Naive B cell (primary cell): Measurements from ENCODE around the gene MYH15. TPM values are rescaled to one million over a fixed set of nuclear protein-coding genes. Genes with fewer than 3 reads are reported as not detected.
A peak's percentile ranks its signal among the peaks of the same experiment; 100 is the strongest.

ENCODE experiments used
- ATAC-seq, 2 donors: fragments of 150-1000 bp; cut with Tn5 transposase; 2 replicates each; pipeline ENCODE4 v1.10.0; 2021; ENCODE audit warnings: low read depth in 2 of 2, mild to moderate bottlenecking in 2 of 2, moderate library complexity in 2 of 2
- DNase-seq: peaks from one replicate; pipeline ENCODE4 v3.0.0; 2022
- H3K27ac Mint-ChIP-seq, 6 donors: one replicate each; pipeline ENCODE4 v1.8.0; 2020 to 2022; ENCODE audit warnings: mild to moderate bottlenecking in 6 of 6, mixed read lengths in 6 of 6, moderate library complexity in 5 of 6, inconsistent platforms in 2 of 6
- H3K27me3 Mint-ChIP-seq, 3 donors: one replicate each; pipeline ENCODE4 v1.8.0; 2021 to 2022; ENCODE audit warnings: mixed read lengths in 3 of 3, mild to moderate bottlenecking in 1 of 3
- H3K36me3 Mint-ChIP-seq, 2 donors: one replicate each; pipeline ENCODE4 v1.8.0; 2020 to 2022; ENCODE audit warnings: mixed read lengths in 2 of 2, inconsistent platforms in 1 of 2, mild to moderate bottlenecking in 1 of 2
- H3K4me1 Mint-ChIP-seq, 3 donors: one replicate each; pipeline ENCODE4 v1.8.0; 2020 to 2022; ENCODE audit warnings: mixed read lengths in 3 of 3, inconsistent platforms in 1 of 3, mild to moderate bottlenecking in 1 of 3, moderate library complexity in 1 of 3
- H3K4me3 Mint-ChIP-seq, 8 donors: one replicate each; pipeline ENCODE4 v1.8.0; 2020 to 2022; ENCODE audit warnings: mild to moderate bottlenecking in 8 of 8, mixed read lengths in 8 of 8, moderate library complexity in 8 of 8, inconsistent platforms in 2 of 8
- H3K9me3 Mint-ChIP-seq, 7 donors: one replicate each; pipeline ENCODE4 v1.8.0; 2020 to 2022; ENCODE audit warnings: mixed read lengths in 7 of 7, mild to moderate bottlenecking in 5 of 7, inconsistent platforms in 2 of 7, moderate library complexity in 1 of 7
- polyA plus RNA-seq, 6 donors: library from polyadenylated mRNA; unstranded; fragments of 300-500 nt; fragmentation: Illumina TruSeq; gene quantifications; one replicate each; pipeline ENCODE4 v1.2.3, GENCODE V29; 2021; ENCODE audit warnings: low read depth in 6 of 6

The MYH15 gene
- polyA plus RNA-seq, 6 donors from 2014 or later, result 0.05 to 0.06 TPM; not detected in 4

- peaks cover 2 to 6% (median 4%) of the 10 kb centered on the region in 3 donors for H3K4me1 Mint-ChIP-seq
- no peak for ATAC-seq
- H3K4me3 Mint-ChIP-seq, result no peak overlapping the region
- no peaks in the 10 kb centered on the region for H3K27me3 Mint-ChIP-seq
- DNase-seq, result no peak
- H3K9me3 Mint-ChIP-seq, result peaks cover 0 to 3% (median 0%) of the 10 kb centered on the region in 7 donors
- no peak overlapping the region for H3K27ac Mint-ChIP-seq
- H3K36me3 Mint-ChIP-seq, result peaks cover 0 to under 1% of the 10 kb centered on the region in 2 donors
Observed at GRCh38 chr3:108416111-108416869, 94.1 kb downstream of the MYH15 start.

GRCh38 chr3:108415661-108416060, 94.7 kb downstream of the MYH15 start:
- ATAC-seq, result no peak
- Mint-ChIP-seq H3K4me3 (no peak overlapping the region), H3K36me3 (no peaks in the 10 kb centered on the region), H3K9me3 (peaks cover 0 to 3% (median 0%) of the 10 kb centered on the region in 7 donors), H3K27ac (peak overlapping the region in 1 of 6 donors; percentile 4), H3K4me1 (peaks cover 2 to 6% (median 4%) of the 10 kb centered on the region in 3 donors), H3K27me3 (no peaks in the 10 kb centered on the region)
- DNase-seq, result no peak

GRCh38 chr3:108414007-108414406, 96.4 kb downstream of the MYH15 start:
- no peak overlapping the region for H3K4me3 Mint-ChIP-seq
- H3K4me1 Mint-ChIP-seq, result peaks cover 0 to 6% (median 5%) of the 10 kb centered on the region in 3 donors
- no peak for DNase-seq
- H3K27me3 Mint-ChIP-seq, result no peaks in the 10 kb centered on the region
- no peaks in the 10 kb centered on the region for H3K9me3 Mint-ChIP-seq
- no peak for ATAC-seq
- H3K27ac Mint-ChIP-seq, result peak overlapping the region in 2 of 6 donors; percentile 40
- no peaks in the 10 kb centered on the region for H3K36me3 Mint-ChIP-seq

- Mint-ChIP-seq H3K9me3 (peaks cover 0 to 2% (median 0%) of the 10 kb centered on the region in 7 donors), H3K27me3 (no peaks in the 10 kb centered on the region), H3K36me3 (no peaks in the 10 kb centered on the region), H3K4me3 (no peak overlapping the region), H3K4me1 (peaks cover 11 to 24% (median 22%) of the 10 kb centered on the region in 3 donors), H3K27ac (no peak overlapping the region)
- no peak for DNase-seq
- no peak for ATAC-seq
Observed at GRCh38 chr3:108412121-108412750, 98.2 kb downstream of the MYH15 start.

- no peak for ATAC-seq
- no peak for DNase-seq
- peaks cover 0 to 2% (median 0%) of the 10 kb centered on the region in 7 donors for H3K9me3 Mint-ChIP-seq
- H3K27me3 Mint-ChIP-seq, result no peaks in the 10 kb centered on the region
- no peak overlapping the region for H3K27ac Mint-ChIP-seq
- H3K36me3 Mint-ChIP-seq, result no peaks in the 10 kb centered on the region
- peaks cover 20 to 34% (median 33%) of the 10 kb centered on the region in 3 donors for H3K4me1 Mint-ChIP-seq
- H3K4me3 Mint-ChIP-seq, result no peak overlapping the region
Observed at GRCh38 chr3:108410531-108410984, 99.8 kb downstream of the MYH15 start.

GRCh38 chr3:108409800-108410178, 100.6 kb downstream of the MYH15 start:
- Mint-ChIP-seq H3K9me3 (peaks cover 0 to 2% (median 0%) of the 10 kb centered on the region in 7 donors), H3K4me1 (peaks cover 20 to 34% (median 33%) of the 10 kb centered on the region in 3 donors), H3K36me3 (no peaks in the 10 kb centered on the region), H3K4me3 (no peak overlapping the region), H3K27ac (no peak overlapping the region), H3K27me3 (no peaks in the 10 kb centered on the region)
- no peak for ATAC-seq
- DNase-seq, result no peak

- DNase-seq, result no peak
- H3K4me1 Mint-ChIP-seq, result peaks cover 20 to 34% (median 33%) of the 10 kb centered on the region in 3 donors
- peak overlapping the region in 2 of 8 donors; percentile 15 to 30 for H3K4me3 Mint-ChIP-seq
- ATAC-seq, result no peak
- peaks cover 0 to 2% (median 0%) of the 10 kb centered on the region in 7 donors for H3K9me3 Mint-ChIP-seq
- no peaks in the 10 kb centered on the region for H3K36me3 Mint-ChIP-seq
- peak overlapping the region in 5 of 6 donors; percentile 20 to 87 (median 39) for H3K27ac Mint-ChIP-seq
- H3K27me3 Mint-ChIP-seq, result no peaks in the 10 kb centered on the region
Observed at GRCh38 chr3:108408883-108409799, 101.3 kb downstream of the MYH15 start.

GRCh38 chr3:108407886-108408285, 102.5 kb downstream of the MYH15 start:
- no peaks in the 10 kb centered on the region for H3K36me3 Mint-ChIP-seq
- peaks cover 20 to 39% (median 33%) of the 10 kb centered on the region in 3 donors for H3K4me1 Mint-ChIP-seq
- DNase-seq, result peak; percentile 27
- no peaks in the 10 kb centered on the region for H3K27me3 Mint-ChIP-seq
- peak overlapping the region in 7 of 8 donors; percentile 1 to 62 (median 24) for H3K4me3 Mint-ChIP-seq
- peak overlapping the region in 4 of 6 donors; percentile 5 to 90 (median 82) for H3K27ac Mint-ChIP-seq
- peaks cover 0 to 2% (median 0%) of the 10 kb centered on the region in 7 donors for H3K9me3 Mint-ChIP-seq
- ATAC-seq, result peak; percentile 89 to 92

GRCh38 chr3:108406661-108407206, 103.7 kb downstream of the MYH15 start:
- H3K27me3 Mint-ChIP-seq, result no peaks in the 10 kb centered on the region
- peaks cover 20 to 33% (median 31%) of the 10 kb centered on the region in 3 donors for H3K4me1 Mint-ChIP-seq
- ATAC-seq, result peak; percentile 65 to 78
- H3K27ac Mint-ChIP-seq, result peak overlapping the region in 3 of 6 donors; percentile 86 to 88 (median 87)
- H3K4me3 Mint-ChIP-seq, result peak overlapping the region in 2 of 8 donors; percentile 10 to 41
- H3K36me3 Mint-ChIP-seq, result no peaks in the 10 kb centered on the region
- no peak for DNase-seq
- H3K9me3 Mint-ChIP-seq, result peaks cover 0 to 2% (median 0%) of the 10 kb centered on the region in 7 donors

GRCh38 chr3:108406063-108406660, 104.2 kb downstream of the MYH15 start:
- DNase-seq, result no peak
- Mint-ChIP-seq H3K9me3 (peaks cover 0 to 2% (median 0%) of the 10 kb centered on the region in 7 donors), H3K4me3 (no peak overlapping the region), H3K36me3 (no peaks in the 10 kb centered on the region), H3K27ac (peak overlapping the region in 2 of 6 donors; percentile 87 to 88), H3K4me1 (peaks cover 20 to 33% (median 31%) of the 10 kb centered on the region in 3 donors), H3K27me3 (no peaks in the 10 kb centered on the region)
- ATAC-seq, result peak in 1 of 2 donors; percentile 3

- Mint-ChIP-seq H3K36me3 (peaks cover 8 to 9% of the 10 kb centered on the region in 2 donors), H3K27ac (no peak overlapping the region), H3K4me3 (no peak overlapping the region), H3K9me3 (peaks cover 0 to 10% (median 6%) of the 10 kb centered on the region in 7 donors), H3K27me3 (no peaks in the 10 kb centered on the region), H3K4me1 (peaks cover 20 to 33% (median 31%) of the 10 kb centered on the region in 3 donors)
- no peak for DNase-seq
- no peak for ATAC-seq
Observed at GRCh38 chr3:108404368-108404767, 106.0 kb downstream of the MYH15 start.

GRCh38 chr3:108403686-108404345, 106.6 kb downstream of the MYH15 start:
- Mint-ChIP-seq H3K36me3 (peaks cover 8 to 10% of the 10 kb centered on the region in 2 donors), H3K4me1 (peaks cover 20 to 31% (median 26%) of the 10 kb centered on the region in 3 donors), H3K9me3 (peaks cover 0 to 11% (median 4%) of the 10 kb centered on the region in 7 donors), H3K4me3 (no peak overlapping the region), H3K27ac (peak overlapping the region in 1 of 6 donors; percentile 56), H3K27me3 (no peaks in the 10 kb centered on the region)
- no peak for DNase-seq
- no peak for ATAC-seq
